HL-60 (cell line): ENCODE data around the gene ERC2.

Experiments used
- DNase-seq, 2 experiments: peaks; one replicate each; pipeline ENCODE4 v3.0.0-alpha.2; 2010 to 2020; ENCODE audit warnings: low read depth in 1 of 2, low spot score in 1 of 2
- H3K27ac ChIP-seq: fragments of 250-450 bp; sonication (Bioruptor Pico); replicated peaks from 2 replicates; pipeline ENCODE4 v1.5.1; 2020; ENCODE audit warnings: mild to moderate bottlenecking, moderate library complexity
- H3K27me3 ChIP-seq: fragments of 250-450 bp; sonication (Bioruptor Pico); 2 replicates; pipeline ENCODE4 v1.5.1; 2021; ENCODE audit warnings: mild to moderate bottlenecking, moderate library complexity; ENCODE audit not compliant: insufficient read depth, poor library complexity, severe bottlenecking
- H3K4me3 ChIP-seq: replicated peaks from 2 replicates; pipeline ENCODE4 v1.5.1; 2011; ENCODE audit warnings: mild to moderate bottlenecking, control low read depth, low read length; ENCODE audit not compliant: insufficient read depth
- GABPA ChIP-seq: IDR thresholded peaks from 2 replicates; pipeline ENCODE4 v1.6.1; 2012; ENCODE audit warnings: low read depth
- POLR2AphosphoS5 ChIP-seq: IDR thresholded peaks from 2 replicates; pipeline ENCODE4 v1.6.1; 2012; ENCODE audit warnings: low read depth
- REST ChIP-seq: IDR thresholded peaks from 2 replicates; pipeline ENCODE4 v1.6.1; 2012; ENCODE audit warnings: low read depth; ENCODE audit not compliant: insufficient replicate concordance
- SPI1 ChIP-seq: IDR thresholded peaks from 2 replicates; pipeline ENCODE4 v1.6.1; 2012; ENCODE audit warnings: low read depth, mild to moderate bottlenecking, borderline replicate concordance
- TF ChIP-seq, protein P1 (sequence below): IDR thresholded peaks from one replicate; pipeline ENCODE4 v1.5.1; 2011; ENCODE audit warnings: low read length, control low read depth, inconsistent platforms; ENCODE audit not compliant: insufficient read depth

Gene ERC2

DNA sequence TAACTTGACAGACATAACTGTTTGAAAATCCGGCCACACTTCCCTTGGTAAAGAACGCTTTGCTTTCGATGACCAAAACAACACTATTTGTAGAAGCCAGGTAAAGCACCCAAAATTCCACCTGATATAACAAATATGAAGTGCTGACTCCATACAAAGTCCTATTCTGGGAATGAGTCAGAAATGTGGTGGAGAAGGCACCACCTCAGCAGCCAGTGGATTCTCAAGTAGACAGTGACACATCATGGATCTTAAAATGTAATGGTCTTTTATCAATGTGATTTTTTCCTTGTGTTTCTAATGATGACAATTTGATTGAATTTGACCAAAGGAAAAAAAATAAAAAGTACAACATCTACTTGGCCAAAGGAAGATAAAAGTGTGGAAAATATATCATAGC lies 846.2 kb downstream of the ERC2 start:
- no peak for DNase-seq
- H3K27ac ChIP-seq: no peak overlapping the region
- H3K4me3 ChIP-seq: no peak overlapping the region
- H3K27me3 ChIP-seq: peaks cover 3% of the 10 kb centered on the region
- TF ChIP-seq REST (no peak), GABPA (no peak)

DNA sequence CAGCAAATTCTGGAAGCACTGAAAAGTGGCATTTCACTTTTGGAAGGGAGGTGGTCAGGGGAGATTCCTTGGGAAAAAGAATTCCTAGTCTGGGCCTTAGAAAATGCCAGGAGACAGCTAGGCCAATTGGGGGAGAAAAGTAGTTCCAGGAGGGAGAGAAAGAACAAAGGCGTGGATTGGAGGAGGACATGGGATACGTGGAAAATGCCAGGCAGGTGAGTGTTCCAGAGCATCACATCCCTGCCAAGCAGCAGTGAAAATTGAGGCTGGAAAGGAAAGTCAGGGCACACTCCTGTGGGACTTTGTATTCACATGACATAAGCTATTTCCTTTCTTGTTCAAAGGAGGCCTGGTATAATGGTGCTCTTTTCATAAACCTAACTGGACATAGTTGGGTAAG lies 846.6 kb downstream of the ERC2 start:
- TF ChIP-seq, protein P1, sequence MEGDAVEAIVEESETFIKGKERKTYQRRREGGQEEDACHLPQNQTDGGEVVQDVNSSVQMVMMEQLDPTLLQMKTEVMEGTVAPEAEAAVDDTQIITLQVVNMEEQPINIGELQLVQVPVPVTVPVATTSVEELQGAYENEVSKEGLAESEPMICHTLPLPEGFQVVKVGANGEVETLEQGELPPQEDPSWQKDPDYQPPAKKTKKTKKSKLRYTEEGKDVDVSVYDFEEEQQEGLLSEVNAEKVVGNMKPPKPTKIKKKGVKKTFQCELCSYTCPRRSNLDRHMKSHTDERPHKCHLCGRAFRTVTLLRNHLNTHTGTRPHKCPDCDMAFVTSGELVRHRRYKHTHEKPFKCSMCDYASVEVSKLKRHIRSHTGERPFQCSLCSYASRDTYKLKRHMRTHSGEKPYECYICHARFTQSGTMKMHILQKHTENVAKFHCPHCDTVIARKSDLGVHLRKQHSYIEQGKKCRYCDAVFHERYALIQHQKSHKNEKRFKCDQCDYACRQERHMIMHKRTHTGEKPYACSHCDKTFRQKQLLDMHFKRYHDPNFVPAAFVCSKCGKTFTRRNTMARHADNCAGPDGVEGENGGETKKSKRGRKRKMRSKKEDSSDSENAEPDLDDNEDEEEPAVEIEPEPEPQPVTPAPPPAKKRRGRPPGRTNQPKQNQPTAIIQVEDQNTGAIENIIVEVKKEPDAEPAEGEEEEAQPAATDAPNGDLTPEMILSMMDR: no peak
- TF ChIP-seq GABPA (no peak), SPI1 (no peak), REST (no peak), POLR2AphosphoS5 (no peak)
- Histone ChIP-seq H3K4me3 (no peak overlapping the region), H3K27ac (no peak overlapping the region), H3K27me3 (peaks cover 3% of the 10 kb centered on the region)
- DNase-seq: no peak

GRCh38 chr3:55621026-55621422 lies 847.2 kb downstream of the ERC2 start:
- Histone ChIP-seq H3K27ac (no peak overlapping the region), H3K27me3 (peaks cover 3% of the 10 kb centered on the region), H3K4me3 (no peak overlapping the region)
- no peak for DNase-seq
- TF ChIP-seq, protein P1: no peak
- TF ChIP-seq GABPA (no peak), REST (no peak), POLR2AphosphoS5 (no peak), SPI1 (no peak)
